NT2/D1 (cell line): Measurements from ENCODE around the gene SMG6.

Experiments used
- YY1 ChIP-seq: IDR thresholded peaks from 2 replicates; pipeline ENCODE4 v1.6.1; 2011; ENCODE audit not compliant: insufficient read length, insufficient read depth
- ZNF274 ChIP-seq: IDR thresholded peaks from 2 replicates; pipeline ENCODE4 v1.6.1; 2011; ENCODE audit warnings: mild to moderate bottlenecking, low read depth, low read length

DNA sequence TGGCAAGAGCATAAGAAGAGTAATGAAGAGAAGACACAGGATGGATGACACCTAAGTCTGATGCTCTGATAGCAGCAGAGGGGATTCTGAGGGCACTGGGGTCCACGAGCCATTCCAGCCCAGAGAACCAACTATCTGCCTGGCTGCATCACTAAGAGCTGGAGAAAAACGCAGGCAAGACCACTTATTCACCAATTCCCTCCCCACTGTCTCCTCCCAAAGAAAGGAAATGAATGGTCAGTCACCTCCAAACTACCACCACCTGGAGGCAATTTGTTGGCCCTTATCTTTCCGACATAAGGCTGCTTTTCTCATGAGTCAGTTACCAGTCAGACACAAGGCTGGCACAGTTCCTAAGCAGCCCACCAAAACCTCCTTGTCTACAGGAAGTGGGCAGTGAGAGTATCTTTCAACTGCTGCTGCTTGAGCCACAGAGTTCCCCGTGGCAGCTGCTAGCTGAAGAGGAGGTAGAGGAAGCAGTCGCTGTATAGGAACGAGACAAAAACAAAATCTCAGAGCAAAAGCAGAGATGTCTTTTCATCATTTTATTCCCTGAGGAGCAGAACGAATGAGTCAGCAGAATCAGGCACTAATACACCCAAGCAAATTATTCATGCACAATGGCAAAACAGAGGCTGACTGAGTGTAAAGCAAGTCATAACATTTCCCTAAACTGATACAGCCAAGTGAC lies 111.1 kb downstream of the SMG6 start:
- TF ChIP-seq ZNF274, result no peak
- no peak for TF ChIP-seq YY1
